SK-N-SH (cell line): Measurements from ENCODE around the gene MAGI2. TPM values are rescaled to one million over a fixed set of nuclear protein-coding genes. Genes with fewer than 3 reads are reported as not detected.

Source experiments
- CTCF ChIA-PET: fragments of 300-600, 350-600 bp; formaldehyde crosslinking; extraction: SDS; loops from one replicate; lab custom pipeline; 2021; lab: Yijun Ruan, JAX
- POLR2A ChIA-PET: fragments of 350-600 bp; sonication (Branson Sonifier 250); formaldehyde crosslinking; extraction: SDS; loops from one replicate; lab custom pipeline; 2020; ENCODE audit warnings: antibody characterized with exemption, inconsistent platforms; lab: Yijun Ruan, JAX
- DNase-seq: peaks from one replicate; pipeline ENCODE4 v3.0.0; 2012
- H2AFZ ChIP-seq: fragments of 200-600 bp; sonication (generic); 2 replicates; pipeline ENCODE4 v1.8.1; 2016; ENCODE audit warnings: antibody characterized with exemption, mild to moderate bottlenecking, low read depth
- H3F3A ChIP-seq: fragments of 200-600 bp; sonication (generic); replicated peaks from 2 replicates; pipeline ENCODE3; 2016; ENCODE audit warnings: antibody characterized with exemption, mild to moderate bottlenecking; ENCODE audit not compliant: insufficient read depth
- H3K27ac ChIP-seq, 2 experiments: fragments of 200-500 bp in 1 of 2; fragments of 200-600 bp in 1 of 2; sonication (Bioruptor generic) in 1 of 2; sonication (generic), shearing (Covaris generic) in 1 of 2; 2 replicates each; pipeline versions ENCODE4 v1.5.1 to v1.6.1; 2014 to 2016; ENCODE audit warnings: low read depth in 2 of 2, inconsistent platforms in 1 of 2, low read length in 1 of 2, mild to moderate bottlenecking in 1 of 2, mixed read lengths in 1 of 2
- H3K27me3 ChIP-seq: fragments of 200-600 bp; sonication (generic), shearing (Covaris generic); 2 replicates; pipeline ENCODE4 v1.6.1; 2016; ENCODE audit warnings: mixed run types; ENCODE audit not compliant: insufficient read depth
- H3K36me3 ChIP-seq, 2 experiments: fragments of 200-500 bp in 1 of 2; fragments of 200-600 bp in 1 of 2; sonication (Bioruptor generic) in 1 of 2; sonication (generic) in 1 of 2; replicated peaks in 1 of 2; 2 replicates each; pipeline versions ENCODE3 to v1.5.1; 2014 to 2016; ENCODE audit warnings: low read length in 1 of 2, mild to moderate bottlenecking in 1 of 2; ENCODE audit not compliant: insufficient read depth in 2 of 2, control insufficient read depth in 1 of 2
- H3K4me1 ChIP-seq, 2 experiments: fragments of 200-500 bp in 1 of 2; fragments of 200-600 bp in 1 of 2; sonication (Bioruptor generic) in 1 of 2; sonication (generic), shearing (Covaris generic) in 1 of 2; 2 replicates each; pipeline versions ENCODE4 v1.5.1 to v1.6.1; 2014 to 2016; ENCODE audit warnings: low read depth in 1 of 2, low read length in 1 of 2, mixed run types in 1 of 2; ENCODE audit not compliant: insufficient read depth in 2 of 2, control insufficient read depth in 1 of 2
- H3K4me2 ChIP-seq: fragments of 200-600 bp; sonication (generic), shearing (Covaris generic); 2 replicates; pipeline ENCODE4 v1.6.1; 2017; ENCODE audit warnings: mixed run types
- H3K4me3 ChIP-seq, 2 experiments: fragments of 200-500 bp in 1 of 2; fragments of 200-600 bp in 1 of 2; sonication (Bioruptor generic) in 1 of 2; sonication (generic), shearing (Covaris generic) in 1 of 2; 2 replicates each; pipeline versions ENCODE4 v1.5.1 to v1.8.1; 2014 to 2016; ENCODE audit warnings: low read depth in 2 of 2, inconsistent platforms in 1 of 2, low read length in 1 of 2, mild to moderate bottlenecking in 1 of 2, mixed read lengths in 1 of 2, moderate library complexity in 1 of 2
- H3K79me2 ChIP-seq: fragments of 200-600 bp; sonication (generic); 2 replicates; pipeline ENCODE4 v1.8.1; 2017; ENCODE audit warnings: mild to moderate bottlenecking; ENCODE audit not compliant: insufficient read depth
- H3K9ac ChIP-seq: fragments of 200-600 bp; sonication (generic); 2 replicates; pipeline ENCODE4 v1.6.1; 2017; ENCODE audit warnings: mixed run types
- H3K9me2 ChIP-seq: fragments of 200-600 bp; sonication (generic); 2 replicates; pipeline ENCODE4 v1.6.1; 2017; ENCODE audit warnings: mixed run types
- H3K9me3 ChIP-seq: fragments of 200-600 bp; sonication (generic); 2 replicates; pipeline ENCODE4 v1.6.1; 2017; ENCODE audit warnings: mixed run types, mild to moderate bottlenecking, moderate library complexity
- H4K20me1 ChIP-seq: fragments of 200-600 bp; sonication (generic); 2 replicates; pipeline ENCODE4 v1.6.1; 2017; ENCODE audit warnings: mild to moderate bottlenecking, mixed run types; ENCODE audit not compliant: insufficient read depth
- EZH2phosphoT487 ChIP-seq: fragments of 200-600 bp; sonication (generic); IDR thresholded peaks from 2 replicates; pipeline ENCODE4 v1.6.1; 2017; ENCODE audit warnings: low read depth, mixed run types, mild to moderate bottlenecking, antibody characterized with exemption, moderate library complexity, borderline replicate concordance
- FOSL2 ChIP-seq: IDR thresholded peaks from 2 replicates; pipeline ENCODE4 v1.4.0; 2012; ENCODE audit warnings: low read depth, mild to moderate bottlenecking, moderate library complexity, borderline replicate concordance
- IRF3 ChIP-seq: fragments of 150-350 bp; IDR thresholded peaks from 2 replicates; pipeline ENCODE4 v1.6.1; 2016; ENCODE audit warnings: mild to moderate bottlenecking, low read depth, low read length
- MEF2A ChIP-seq: IDR thresholded peaks from 2 replicates; pipeline ENCODE4 v1.4.0; 2012; ENCODE audit warnings: low read depth, borderline replicate concordance
- MXI1 ChIP-seq: IDR thresholded peaks from 2 replicates; pipeline ENCODE4 v1.6.1; 2012; ENCODE audit warnings: mild to moderate bottlenecking, low read depth, low read length, improper control_type of control experiment
- NFIC ChIP-seq: IDR thresholded peaks from 2 replicates; pipeline ENCODE4 v1.4.0; 2012; ENCODE audit warnings: borderline replicate concordance
- NRF1 ChIP-seq: IDR thresholded peaks from 2 replicates; pipeline ENCODE4 v1.6.1; 2012; ENCODE audit warnings: low read depth, mild to moderate bottlenecking, low read length
- PBX3 ChIP-seq: IDR thresholded peaks from 2 replicates; pipeline ENCODE4; 2012
- RAD21 ChIP-seq: IDR thresholded peaks from 2 replicates; pipeline ENCODE4 v1.6.1; 2012; ENCODE audit warnings: mild to moderate bottlenecking, low read length
- RCOR1 ChIP-seq: fragments of 150-350 bp; IDR thresholded peaks from 2 replicates; pipeline ENCODE4 v1.6.1; 2017; ENCODE audit warnings: antibody characterized with exemption, low read length
- REST ChIP-seq: IDR thresholded peaks from 2 replicates; pipeline ENCODE4 v1.6.1; 2012; ENCODE audit warnings: mild to moderate bottlenecking, low read depth, low read length, moderate library complexity
- RFX5 ChIP-seq: IDR thresholded peaks from 2 replicates; pipeline ENCODE4 v1.6.1; 2012; ENCODE audit warnings: mild to moderate bottlenecking, improper control_type of control experiment, low read length
- TCF12 ChIP-seq: IDR thresholded peaks from 2 replicates; pipeline ENCODE4 v1.4.0; 2012
- USF1 ChIP-seq: IDR thresholded peaks from 2 replicates; pipeline ENCODE4 v1.4.0; 2012; ENCODE audit warnings: low read depth, borderline replicate concordance
- YY1 ChIP-seq: IDR thresholded peaks from 2 replicates; pipeline ENCODE4 v1.4.0; 2012; ENCODE audit warnings: low read depth, mild to moderate bottlenecking
- ZBTB33 ChIP-seq: IDR thresholded peaks from 2 replicates; pipeline ENCODE4 v1.4.0; 2012; ENCODE audit warnings: low read depth, borderline replicate concordance
- WGBS: methylation state at CpG from one replicate; pipeline ENCODE4 v1.1.6; 2017; ENCODE audit warnings: low lambda C conversion rate; 5-methylcytosine and 5-hydroxymethylcytosine counted together
- polyA plus RNA-seq, 3 experiments: library from polyadenylated mRNA; depleted of rRNA; stranded (reverse); fragments of >200 nt; gene quantifications; 2 replicates each; pipeline ENCODE4 v1.2.3, GENCODE V29; 2012

Gene MAGI2
- polyA plus RNA-seq, 1 of the 3 experiments (the other 2 are of a cell fraction) = 1.1 TPM

- H4K20me1 ChIP-seq = no peaks in the 10 kb centered on the region
- no peak overlapping the region for H3K9ac ChIP-seq
- H3K27me3 ChIP-seq = no peaks in the 10 kb centered on the region
- no peaks in the 10 kb centered on the region for H3K36me3 ChIP-seq
- no peak overlapping the region for H3K27ac ChIP-seq
- TF ChIP-seq EZH2phosphoT487 (no peak), REST (no peak), RFX5 (no peak), ZBTB33 (no peak), NRF1 (no peak), MEF2A (no peak), FOSL2 (no peak), IRF3 (no peak), YY1 (no peak), RAD21 (no peak), RCOR1 (no peak), PBX3 (no peak), TCF12 (no peak), USF1 (no peak), NFIC (no peak), MXI1 (no peak)
- no peak for DNase-seq
- H3K79me2 ChIP-seq = no peaks in the 10 kb centered on the region
- 81% methylated on average over 4 of the region's 4 CpGs for WGBS
- CTCF ChIA-PET = interaction anchor here (0.7 kb wide), 1 partner anchor 611 kb away, joined by 3 read pairs; no protein-coding TSS in a partner anchor
- no peaks in the 10 kb centered on the region for H3K4me1 ChIP-seq
- peaks cover 7% of the 10 kb centered on the region; the same call in 1 of the 2 replicates for H3K9me3 ChIP-seq
- no peak overlapping the region for H2AFZ ChIP-seq
- no peak overlapping the region for H3K4me2 ChIP-seq
- POLR2A ChIA-PET = no interaction called here
- H3F3A ChIP-seq = no peaks in the 10 kb centered on the region
- no peaks in the 10 kb centered on the region for H3K9me2 ChIP-seq
- H3K4me3 ChIP-seq = no peak overlapping the region
Observed at GRCh38 chr7:78803501-78804127, 649.9 kb downstream of the MAGI2 start.
